Stomach smooth muscle (tissue), 2 donors: ENCODE results near the gene HCN4.

Experiments used
- H3K27ac ChIP-seq: one replicate; pipeline ENCODE4 v1.7.0; 2013; ENCODE audit warnings: mild to moderate bottlenecking, low read length, inconsistent platforms
- H3K27me3 ChIP-seq, 2 donors: one replicate each; pipeline ENCODE4 v1.7.0; 2013; ENCODE audit warnings: low read length in 2 of 2; ENCODE audit not compliant: insufficient read depth in 2 of 2, control insufficient read depth in 1 of 2
- H3K36me3 ChIP-seq, 2 donors: one replicate each; pipeline ENCODE4 v1.7.0; 2013; ENCODE audit warnings: low read length in 2 of 2; ENCODE audit not compliant: control insufficient read depth in 2 of 2, insufficient read depth in 2 of 2
- H3K4me1 ChIP-seq: one replicate; pipeline ENCODE4 v1.7.0; 2013; ENCODE audit warnings: low read length; ENCODE audit not compliant: control insufficient read depth, insufficient read depth
- H3K4me3 ChIP-seq, 2 donors: one replicate each; pipeline ENCODE4 v1.7.0; 2013; ENCODE audit warnings: low read length in 2 of 2
- H3K9ac ChIP-seq, 2 donors: one replicate each; pipeline ENCODE4 v1.7.0; 2013; ENCODE audit warnings: low read length in 2 of 2, mild to moderate bottlenecking in 1 of 2
- H3K9me3 ChIP-seq, 2 donors: one replicate each; pipeline ENCODE4 v1.7.0; 2013; ENCODE audit warnings: low read length in 2 of 2; ENCODE audit not compliant: control insufficient read depth in 2 of 2
- donor health status: healthy.
- donor health status: Pancreatic carcinoma.

The HCN4 gene

DNA sequence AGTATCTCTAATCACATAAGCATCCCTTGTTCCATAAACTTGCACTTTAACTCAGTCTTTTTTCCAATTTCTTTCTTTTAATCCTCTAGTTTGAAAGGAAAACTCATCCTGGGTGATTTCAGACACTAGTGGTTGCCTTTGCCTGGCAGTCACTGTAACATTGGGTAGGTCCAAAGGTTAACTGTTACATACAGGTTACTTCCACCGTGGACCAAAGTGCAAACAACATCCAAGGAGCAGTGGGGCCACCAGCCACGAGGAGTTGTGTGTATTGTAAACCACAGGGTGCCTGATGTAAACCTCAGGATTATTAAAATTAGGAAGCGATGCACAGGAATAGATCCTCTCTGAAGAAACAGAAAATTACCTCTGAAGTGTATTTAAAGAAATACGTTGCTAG is 75.0 kb downstream of the HCN4 start:
- H3K9me3 ChIP-seq, result no peaks in the 10 kb centered on the region
- H3K36me3 ChIP-seq, result peaks cover 27 to 29% of the 10 kb centered on the region in 2 donors

DNA sequence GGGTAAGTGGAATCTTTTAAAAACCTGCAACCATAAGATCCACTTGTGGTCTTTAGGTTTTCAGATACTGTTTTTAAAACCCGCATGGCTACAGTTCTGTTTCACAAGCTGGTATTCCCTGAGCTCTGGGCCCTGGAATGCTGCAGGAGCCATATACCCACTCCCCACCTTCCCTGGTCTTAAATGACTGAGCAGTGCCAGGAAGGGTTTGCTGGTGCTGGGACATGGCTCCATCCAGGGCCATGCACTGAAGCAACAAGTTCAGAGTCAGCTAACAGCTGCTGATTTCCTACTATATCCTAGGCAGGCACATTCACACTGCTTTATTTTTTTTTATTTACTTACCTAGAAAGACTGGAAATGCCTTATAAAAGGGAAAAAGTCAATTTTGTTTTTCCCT is 77.3 kb downstream of the HCN4 start:
- Histone ChIP-seq H3K4me1 (no peaks in the 10 kb centered on the region), H3K27me3 (no peaks in the 10 kb centered on the region), H3K4me3 (no peak overlapping the region), H3K9me3 (no peaks in the 10 kb centered on the region), H3K27ac (no peak overlapping the region), H3K36me3 (peaks cover 28 to 34% of the 10 kb centered on the region in 2 donors), H3K9ac (no peak overlapping the region)

More for the DNA sequence above, 75.0 kb downstream of the HCN4 start:
- H3K27me3 ChIP-seq, result no peaks in the 10 kb centered on the region
- H3K4me1 ChIP-seq, result no peaks in the 10 kb centered on the region
- no peak overlapping the region for H3K27ac ChIP-seq
- no peak overlapping the region for H3K4me3 ChIP-seq
- no peak overlapping the region for H3K9ac ChIP-seq

DNA sequence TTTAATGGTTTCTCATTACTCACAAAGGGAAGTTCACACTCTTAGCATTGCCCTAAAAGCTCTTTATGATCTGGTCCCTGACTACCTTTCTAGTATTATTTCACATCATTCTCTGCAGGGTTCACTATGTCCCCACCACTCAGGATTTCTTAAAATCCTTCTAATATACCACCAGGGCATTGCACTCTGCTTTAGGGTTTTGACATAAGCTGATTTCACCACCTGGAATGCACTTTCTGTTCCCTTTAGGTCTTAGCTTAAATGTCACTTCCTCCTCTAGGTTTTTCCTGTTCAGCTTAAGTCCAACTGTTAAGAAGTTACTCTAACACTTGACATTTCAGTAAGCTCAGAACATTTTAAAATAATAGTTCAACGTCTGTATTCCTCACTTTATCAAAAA is 81.7 kb downstream of the HCN4 start:
- H3K36me3 ChIP-seq, result peaks cover 24 to 32% of the 10 kb centered on the region in 2 donors
- no peak overlapping the region for H3K27ac ChIP-seq
- no peak overlapping the region for H3K4me3 ChIP-seq
- H3K9ac ChIP-seq, result peak overlapping the region in 1 of 2 donors; percentile 10
- H3K27me3 ChIP-seq, result no peaks in the 10 kb centered on the region
- H3K9me3 ChIP-seq, result no peaks in the 10 kb centered on the region
- no peaks in the 10 kb centered on the region for H3K4me1 ChIP-seq

DNA sequence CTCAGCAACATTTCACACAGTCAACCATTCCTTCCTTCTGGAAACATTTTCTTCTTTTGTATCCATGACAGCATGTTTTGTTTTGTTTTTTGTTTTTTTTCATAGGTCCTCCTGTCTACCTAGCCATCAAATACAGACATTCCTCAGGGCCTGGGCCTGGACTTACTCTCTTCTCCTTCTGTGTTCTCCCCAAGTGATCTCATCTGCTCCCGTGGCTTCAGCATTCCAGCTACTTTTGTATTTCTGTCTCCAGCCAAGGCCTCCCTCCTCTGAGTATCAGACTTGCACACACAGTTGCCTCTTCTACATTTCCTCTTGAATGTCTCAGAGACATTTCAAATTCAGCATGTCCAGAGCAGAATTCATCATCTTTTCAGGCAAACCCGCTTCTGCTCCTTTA is 82.4 kb downstream of the HCN4 start:
- Histone ChIP-seq H3K27me3 (no peaks in the 10 kb centered on the region), H3K4me1 (no peaks in the 10 kb centered on the region), H3K36me3 (peaks cover 21 to 31% of the 10 kb centered on the region in 2 donors), H3K27ac (no peak overlapping the region), H3K9ac (peak overlapping the region in 1 of 2 donors; percentile 10), H3K9me3 (no peaks in the 10 kb centered on the region), H3K4me3 (no peak overlapping the region)

- Histone ChIP-seq H3K9ac (no peak overlapping the region), H3K36me3 (peaks cover 18 to 25% of the 10 kb centered on the region in 2 donors), H3K27ac (no peak overlapping the region), H3K27me3 (no peaks in the 10 kb centered on the region), H3K9me3 (no peaks in the 10 kb centered on the region), H3K4me1 (no peaks in the 10 kb centered on the region), H3K4me3 (no peak overlapping the region)
Observed at GRCh38 chr15:73284090-73284716, 84.6 kb downstream of the HCN4 start.

DNA sequence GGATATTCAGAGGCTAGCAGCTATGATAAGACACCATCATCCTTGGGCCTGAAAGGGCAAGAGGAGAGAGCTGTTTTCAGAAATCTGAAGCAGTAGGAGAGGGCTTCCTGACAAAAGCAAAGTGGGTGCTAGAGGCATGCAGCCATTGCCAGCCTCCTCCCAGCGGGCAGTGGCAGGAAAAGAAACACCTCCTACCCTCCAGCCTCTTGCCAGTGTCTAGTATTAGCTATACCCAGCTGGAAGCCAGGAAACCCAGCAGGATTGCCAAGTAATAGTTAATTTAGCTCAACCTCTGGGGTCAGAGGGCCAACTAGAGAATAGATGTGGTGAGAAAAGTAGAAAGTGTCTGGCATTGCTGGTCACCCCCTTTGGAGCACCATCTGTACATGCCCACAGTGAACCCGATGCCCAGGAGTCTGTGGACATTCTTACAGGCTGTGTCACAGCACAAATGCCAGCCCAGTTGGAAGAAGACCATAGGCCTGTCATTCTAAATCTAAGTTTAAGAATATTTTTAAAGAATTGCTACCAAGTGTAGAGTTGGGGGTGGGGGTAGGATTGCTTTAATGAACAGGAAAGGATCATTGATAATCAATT is 85.3 kb downstream of the HCN4 start:
- no peaks in the 10 kb centered on the region for H3K27me3 ChIP-seq
- H3K9ac ChIP-seq, result no peak overlapping the region
- peaks cover 11 to 18% of the 10 kb centered on the region in 2 donors for H3K36me3 ChIP-seq
- no peaks in the 10 kb centered on the region for H3K4me1 ChIP-seq
- H3K27ac ChIP-seq, result no peak overlapping the region
- no peaks in the 10 kb centered on the region for H3K9me3 ChIP-seq
- H3K4me3 ChIP-seq, result no peak overlapping the region

DNA sequence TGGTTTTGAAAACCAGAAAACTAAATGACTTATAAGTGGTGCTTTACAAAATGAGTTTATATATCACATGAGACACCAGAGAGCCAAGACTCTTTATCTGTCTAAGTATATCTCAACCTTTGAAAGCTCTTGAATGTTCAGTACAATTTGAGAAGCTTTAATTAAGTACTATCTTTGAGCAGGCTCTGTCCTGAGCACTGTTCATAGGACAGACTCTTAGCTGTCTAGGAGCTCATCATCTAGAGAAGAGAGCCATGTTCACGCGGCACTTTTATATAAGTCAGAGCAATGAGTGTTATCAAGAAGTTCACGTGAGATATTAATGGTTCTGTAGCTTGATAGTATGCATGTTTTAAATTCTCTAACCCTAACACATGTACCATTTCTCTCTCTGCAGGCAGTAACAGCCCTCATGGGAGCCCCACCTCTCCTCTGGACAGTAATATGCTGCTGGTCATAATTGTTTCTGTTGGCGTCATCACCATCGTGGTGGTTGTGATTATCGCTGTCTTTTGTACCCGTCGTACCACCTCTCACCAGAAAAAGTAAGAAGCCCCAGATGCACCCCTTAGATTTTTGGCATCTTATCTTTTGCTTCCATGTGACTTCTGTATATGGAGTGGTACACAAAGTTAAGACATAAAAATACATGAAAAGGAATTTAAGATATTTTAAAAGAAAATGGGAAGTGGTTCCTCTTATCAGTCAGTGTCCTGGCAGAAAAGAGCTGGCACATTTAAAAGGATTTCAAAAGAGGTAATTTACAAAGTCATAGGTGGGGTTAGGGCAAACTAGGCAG is 86.0 kb downstream of the HCN4 start:
- H3K27me3 ChIP-seq, result no peaks in the 10 kb centered on the region
- H3K36me3 ChIP-seq, result peaks cover 11 to 18% of the 10 kb centered on the region in 2 donors
- H3K4me1 ChIP-seq, result no peaks in the 10 kb centered on the region
- H3K4me3 ChIP-seq, result no peak overlapping the region
- no peak overlapping the region for H3K9ac ChIP-seq
- no peaks in the 10 kb centered on the region for H3K9me3 ChIP-seq
- H3K27ac ChIP-seq, result no peak overlapping the region

- no peak overlapping the region for H3K9ac ChIP-seq
- H3K4me1 ChIP-seq, result no peaks in the 10 kb centered on the region
- peaks cover 0 to 8% of the 10 kb centered on the region in 2 donors for H3K36me3 ChIP-seq
- H3K27ac ChIP-seq, result no peak overlapping the region
- no peaks in the 10 kb centered on the region for H3K27me3 ChIP-seq
- H3K4me3 ChIP-seq, result no peak overlapping the region
- H3K9me3 ChIP-seq, result no peaks in the 10 kb centered on the region
Observed at GRCh38 chr15:73275862-73276261, 92.9 kb downstream of the HCN4 start.

DNA sequence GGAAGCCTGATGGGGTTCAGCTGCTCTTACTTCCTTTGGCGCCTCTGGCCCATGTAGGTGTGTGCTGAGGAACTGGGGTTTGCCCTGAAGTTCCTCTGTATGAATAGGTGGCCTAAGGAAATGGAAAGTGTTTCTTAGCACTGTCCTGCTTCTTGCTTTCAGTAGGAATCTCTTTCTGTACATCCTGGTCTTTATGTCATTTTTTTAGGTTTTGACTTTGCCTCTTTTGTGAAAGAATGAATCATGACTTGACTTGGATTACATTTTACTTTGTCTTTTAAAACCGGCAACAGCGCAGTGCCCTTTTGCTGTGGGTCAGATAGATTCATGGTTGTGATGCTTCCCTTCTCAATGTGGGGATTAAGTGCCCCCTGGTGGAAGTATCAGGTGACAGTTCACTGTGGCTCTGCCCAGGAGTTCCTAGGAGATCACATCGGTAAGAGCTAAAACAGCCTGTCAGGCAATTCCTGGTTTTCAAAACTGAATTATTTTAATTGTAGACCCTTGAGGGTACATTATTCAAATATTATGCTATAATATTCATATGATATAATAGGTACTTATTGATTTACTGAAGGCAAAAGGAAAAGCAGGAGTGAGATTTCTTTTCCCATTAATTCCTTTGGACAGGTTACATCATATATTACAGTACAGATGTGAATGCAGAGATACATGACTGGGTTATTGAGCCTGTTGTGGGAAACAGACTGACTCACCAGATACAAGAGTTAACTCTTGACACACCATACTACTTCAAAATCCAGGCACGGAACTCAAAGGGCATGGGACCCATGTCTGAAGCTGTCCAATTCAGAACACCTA is 95.4 kb downstream of the HCN4 start:
- Histone ChIP-seq H3K27ac (no peak overlapping the region), H3K9ac (no peak overlapping the region), H3K36me3 (peaks cover 0 to 8% of the 10 kb centered on the region in 2 donors)

GRCh38 chr15:73270366-73271097 is 98.2 kb downstream of the HCN4 start:
- Histone ChIP-seq H3K9ac (no peak overlapping the region), H3K27ac (no peak overlapping the region), H3K27me3 (no peaks in the 10 kb centered on the region), H3K36me3 (peaks cover 3 to 12% of the 10 kb centered on the region in 2 donors), H3K9me3 (no peaks in the 10 kb centered on the region), H3K4me3 (no peak overlapping the region), H3K4me1 (no peaks in the 10 kb centered on the region)

More for the DNA sequence above, 95.4 kb downstream of the HCN4 start:
- H3K27me3 ChIP-seq, result no peaks in the 10 kb centered on the region
- no peaks in the 10 kb centered on the region for H3K4me1 ChIP-seq
- H3K4me3 ChIP-seq, result no peak overlapping the region
- H3K9me3 ChIP-seq, result no peaks in the 10 kb centered on the region
